ENCODE data around the gene CDCA5.

The CDCA5 gene

DNA sequence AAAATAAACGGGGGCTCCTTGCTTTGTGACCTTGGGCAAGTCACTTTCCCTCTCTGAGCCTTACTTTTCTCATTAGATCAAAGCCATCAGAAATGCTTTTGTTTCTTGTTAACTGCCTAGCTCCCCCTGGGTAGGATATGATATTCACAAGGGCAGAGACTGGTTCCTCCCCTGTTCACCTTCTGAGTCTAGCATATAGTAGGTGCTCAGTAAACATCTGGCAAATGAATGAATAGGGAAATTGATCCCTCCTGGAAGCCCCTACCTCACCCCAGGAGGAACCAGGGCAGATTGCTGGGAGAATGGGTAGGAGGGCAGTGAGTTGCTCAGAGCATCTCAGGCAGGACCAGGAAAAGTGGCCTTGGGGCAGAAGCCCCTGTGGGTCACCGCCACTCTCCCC is 49.4 kb downstream of the CDCA5 start:
- DNase-seq (ENCODE audit: low read depth in 1 of 2, low spot score in 1 of 2): no peak
- in situ Hi-C loops (cut with HindIII; ENCODE audit: low pct_unique_long_range_greater_than_20kb, low sequenced_read_pairs): no loop called here
- TF ChIP-seq JUND (IDR thresholded peaks at IDR 0.05; ENCODE audit: low read depth): no peak

DNA sequence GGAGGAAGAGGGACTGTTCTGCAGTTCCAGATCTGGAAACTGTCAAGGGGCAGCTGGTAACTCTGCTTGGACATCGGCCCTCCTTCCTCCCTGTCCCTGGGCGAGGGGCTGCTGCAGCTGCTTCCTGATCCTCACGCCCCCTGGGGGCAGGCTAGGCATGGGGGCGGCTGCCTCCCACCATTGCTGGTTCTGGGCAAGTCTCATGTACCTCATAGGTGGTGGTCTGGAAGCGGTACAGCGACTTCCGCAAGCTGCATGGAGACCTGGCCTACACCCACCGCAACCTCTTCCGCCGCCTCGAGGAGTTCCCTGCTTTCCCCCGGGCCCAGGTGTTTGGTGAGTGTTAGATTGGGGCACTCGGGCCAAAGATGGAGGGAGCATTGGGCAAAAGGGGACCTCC is 51.6 kb downstream of the CDCA5 start:
- DNase-seq (ENCODE audit: low read depth in 1 of 2, low spot score in 1 of 2): no peak
- in situ Hi-C loops (cut with HindIII; ENCODE audit: low pct_unique_long_range_greater_than_20kb, low sequenced_read_pairs): no loop called here
- TF ChIP-seq JUND (IDR thresholded peaks at IDR 0.05; ENCODE audit: low read depth): no peak
